Tibial nerve (tissue), 4 donors: ENCODE results near the gene DRAXIN. TPM values are rescaled to one million over a fixed set of nuclear protein-coding genes. Genes with fewer than 3 reads are reported as not detected.

Experiments used
- DNase-seq, 2 donors: peaks; one replicate each; pipeline ENCODE4 v3.0.0-alpha.2; 2019; ENCODE audit warnings: low spot score in 2 of 2
- H3K27ac ChIP-seq, 4 donors: fragments of 200-600 bp; sonication (generic) in 3 of 4; one replicate each; pipeline ENCODE4 v1.5.1; 2017 to 2019; ENCODE audit warnings: mild to moderate bottlenecking in 1 of 4
- H3K27me3 ChIP-seq, 2 donors: fragments of 200-600 bp; sonication (generic) in 1 of 2; one replicate each; pipeline versions ENCODE4 v1.5.1 to v1.6.0; 2017 to 2019
- H3K36me3 ChIP-seq, 3 donors: fragments of 200-600 bp; sonication (generic); one replicate each; pipeline ENCODE4 v1.5.1; 2018 to 2019
- H3K4me1 ChIP-seq, 4 donors: fragments of 200-600 bp; sonication (generic) in 3 of 4; one replicate each; pipeline ENCODE4 v1.5.1; 2017 to 2019
- H3K4me3 ChIP-seq, 4 donors: fragments of 200-600 bp; sonication (generic) in 3 of 4; one replicate each; pipeline ENCODE4 v1.5.1; 2017 to 2019; ENCODE audit warnings: mild to moderate bottlenecking in 1 of 4, moderate library complexity in 1 of 4
- H3K9me3 ChIP-seq, 4 donors: fragments of 200-600 bp; sonication (generic) in 3 of 4; one replicate each; pipeline ENCODE4 v1.5.1; 2017 to 2019
- CTCF ChIP-seq, 5 experiments: fragments of 200-600 bp in 3 of 5; fragments of 450-650 bp in 2 of 5; sonication (generic) in 3 of 5; IDR thresholded peaks; one replicate each; pipeline ENCODE4 v1.5.1; 2016 to 2019; ENCODE audit warnings: antibody characterized with exemption in 5 of 5, mild to moderate bottlenecking in 3 of 5, moderate library complexity in 2 of 5
- EP300 ChIP-seq, 2 donors: sonication (generic); formaldehyde crosslinking; IDR thresholded peaks; one replicate each; pipeline ENCODE4 v1.6.1; 2017; ENCODE audit warnings: antibody characterized with exemption in 2 of 2, mild to moderate bottlenecking in 1 of 2
- POLR2A ChIP-seq, 2 donors: fragments of 450-650 bp; IDR thresholded peaks; one replicate each; pipeline ENCODE4 v1.6.1; 2017; ENCODE audit warnings: antibody characterized with exemption in 2 of 2, mild to moderate bottlenecking in 2 of 2, moderate library complexity in 2 of 2
- WGBS, 2 donors: methylation state at CpG; one replicate each; pipeline ENCODE4 v1.1.5; 2018; 5-methylcytosine and 5-hydroxymethylcytosine counted together
- total RNA-seq, 4 donors: library from RNA; depleted of rRNA; stranded (reverse); fragments of >200 nt; gene quantifications; one replicate each; pipeline ENCODE4 v1.1.0, GENCODE V29; 2016

Gene DRAXIN
- total RNA-seq, 4 donors from 2014 or later = under 0.01 to 1.2 (median 0.20) TPM; not detected in 1

- H3K27ac ChIP-seq = peak overlapping the region in 3 of 4 donors; percentile 31 to 78 (median 52)
- no peak for DNase-seq
- no peaks in the 10 kb centered on the region for H3K9me3 ChIP-seq
- H3K4me3 ChIP-seq = no peak overlapping the region
- TF ChIP-seq POLR2A (IDR thresholded peaks at IDR 0.05) (no peak), EP300 (IDR thresholded peaks at IDR 0.05) (no peak), CTCF (IDR thresholded peaks at IDR 0.05) (no peak)
- H3K4me1 ChIP-seq = peaks cover 0 to 49% (median 3%) of the 10 kb centered on the region in 4 donors
- H3K27me3 ChIP-seq = peaks cover 0 to 28% of the 10 kb centered on the region in 2 donors
- WGBS, 2 donors = 68 to 70% methylated on average over 15 of the region's 15 CpGs
- no peaks in the 10 kb centered on the region for H3K36me3 ChIP-seq
Measured at GRCh38 chr1:11701981-11702803, 10.7 kb downstream of the DRAXIN start.

GRCh38 chr1:11703357-11704193 lies 12.1 kb downstream of the DRAXIN start:
- H3K27me3 ChIP-seq = peaks cover 0 to 28% of the 10 kb centered on the region in 2 donors

GRCh38 chr1:11704194-11704529 lies 12.7 kb downstream of the DRAXIN start:
- TF ChIP-seq POLR2A (IDR thresholded peaks at IDR 0.05) (no peak), CTCF (IDR thresholded peaks at IDR 0.05) (no peak), EP300 (IDR thresholded peaks at IDR 0.05) (no peak)
- no peak for DNase-seq
- Histone ChIP-seq H3K9me3 (no peaks in the 10 kb centered on the region), H3K4me3 (no peak overlapping the region), H3K4me1 (peaks cover 0 to 49% (median 5%) of the 10 kb centered on the region in 4 donors), H3K27me3 (peaks cover 0 to 28% of the 10 kb centered on the region in 2 donors), H3K27ac (peak overlapping the region in 2 of 4 donors; percentile 75 to 76), H3K36me3 (no peaks in the 10 kb centered on the region)
- 32 to 51% methylated on average over 10 to 11 of the region's 11 CpGs for WGBS, 2 donors

More at GRCh38 chr1:11703357-11704193, 12.1 kb downstream of the DRAXIN start:
- no peak for DNase-seq
- H3K27ac ChIP-seq = peak overlapping the region in 2 of 4 donors; percentile 75 to 76
- H3K36me3 ChIP-seq = no peaks in the 10 kb centered on the region
- no peak overlapping the region for H3K4me3 ChIP-seq
- no peaks in the 10 kb centered on the region for H3K9me3 ChIP-seq
- TF ChIP-seq EP300 (IDR thresholded peaks at IDR 0.05) = no peak
- no peak for TF ChIP-seq CTCF (IDR thresholded peaks at IDR 0.05)
- TF ChIP-seq POLR2A (IDR thresholded peaks at IDR 0.05) = no peak
- WGBS, 2 donors = 38 to 46% methylated on average over 6 to 8 of the region's 8 CpGs
- H3K4me1 ChIP-seq = peaks cover 0 to 49% (median 5%) of the 10 kb centered on the region in 4 donors

- Histone ChIP-seq H3K27ac (peak overlapping the region in 2 of 4 donors; percentile 75 to 76), H3K36me3 (no peaks in the 10 kb centered on the region), H3K27me3 (peaks cover 0 to 28% of the 10 kb centered on the region in 2 donors), H3K4me3 (no peak overlapping the region), H3K4me1 (peaks cover 0 to 49% (median 5%) of the 10 kb centered on the region in 4 donors), H3K9me3 (no peaks in the 10 kb centered on the region)
- WGBS, 2 donors = 46 to 54% methylated on average over 18 to 19 of the region's 22 CpGs
- DNase-seq = no peak
- no peak for TF ChIP-seq EP300 (IDR thresholded peaks at IDR 0.05)
- TF ChIP-seq CTCF (IDR thresholded peaks at IDR 0.05) = no peak
- TF ChIP-seq POLR2A (IDR thresholded peaks at IDR 0.05) = no peak
Measured at GRCh38 chr1:11704691-11705475, 13.4 kb downstream of the DRAXIN start.
